ENCODE measurements around the gene PDZD2.

DNA sequence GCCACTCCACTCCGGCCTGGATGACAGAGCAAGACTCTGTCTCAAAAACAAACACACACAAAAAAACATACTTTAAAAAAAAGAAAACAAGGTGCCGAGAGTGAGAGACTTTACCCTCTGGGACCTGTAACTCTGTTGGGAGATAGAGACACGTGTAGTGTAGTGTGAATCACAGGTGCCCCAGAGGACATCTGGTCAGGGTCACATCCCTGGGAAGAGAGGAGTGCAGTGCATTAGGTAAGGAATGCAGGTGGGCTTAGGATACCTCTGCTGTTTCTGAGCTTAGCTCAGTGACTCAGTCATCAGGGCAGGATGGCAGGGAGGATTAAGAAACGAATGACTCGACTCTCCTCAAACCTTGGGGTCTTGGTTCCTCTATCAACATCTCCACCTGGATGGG is 360.5 kb downstream of the PDZD2 start:
- TF ChIP-seq, protein P1, sequence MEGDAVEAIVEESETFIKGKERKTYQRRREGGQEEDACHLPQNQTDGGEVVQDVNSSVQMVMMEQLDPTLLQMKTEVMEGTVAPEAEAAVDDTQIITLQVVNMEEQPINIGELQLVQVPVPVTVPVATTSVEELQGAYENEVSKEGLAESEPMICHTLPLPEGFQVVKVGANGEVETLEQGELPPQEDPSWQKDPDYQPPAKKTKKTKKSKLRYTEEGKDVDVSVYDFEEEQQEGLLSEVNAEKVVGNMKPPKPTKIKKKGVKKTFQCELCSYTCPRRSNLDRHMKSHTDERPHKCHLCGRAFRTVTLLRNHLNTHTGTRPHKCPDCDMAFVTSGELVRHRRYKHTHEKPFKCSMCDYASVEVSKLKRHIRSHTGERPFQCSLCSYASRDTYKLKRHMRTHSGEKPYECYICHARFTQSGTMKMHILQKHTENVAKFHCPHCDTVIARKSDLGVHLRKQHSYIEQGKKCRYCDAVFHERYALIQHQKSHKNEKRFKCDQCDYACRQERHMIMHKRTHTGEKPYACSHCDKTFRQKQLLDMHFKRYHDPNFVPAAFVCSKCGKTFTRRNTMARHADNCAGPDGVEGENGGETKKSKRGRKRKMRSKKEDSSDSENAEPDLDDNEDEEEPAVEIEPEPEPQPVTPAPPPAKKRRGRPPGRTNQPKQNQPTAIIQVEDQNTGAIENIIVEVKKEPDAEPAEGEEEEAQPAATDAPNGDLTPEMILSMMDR (conservative IDR thresholded peaks at IDR 0.05; ENCODE audit: low read depth, low read length) = no peak
- TF ChIP-seq EZH2 (IDR thresholded peaks at IDR 0.05; ENCODE audit: borderline replicate concordance, low read depth, low read length, poor library complexity, severe bottlenecking) = no peak
